Right lobe of liver (tissue), 6 donors: ENCODE data around the gene CCM2. TPM values are rescaled to one million over a fixed set of nuclear protein-coding genes. Genes with fewer than 3 reads are reported as not detected.
A peak's percentile ranks its signal among the peaks of the same experiment; 100 is the strongest.

Experiments used
- ATAC-seq, 4 donors: fragments of 200-7000 bp; cut with Tn5 transposase; one replicate each; pipeline ENCODE4 v1.9.1; 2020; ENCODE audit warnings: mild to moderate bottlenecking in 4 of 4, moderate library complexity in 4 of 4
- DNase-seq, 3 donors: peaks; one replicate each; pipeline ENCODE4 v3.0.0-alpha.2; 2020
- H3K27ac ChIP-seq, 3 donors: fragments of 200-600 bp; one replicate each; pipeline ENCODE4 v1.8.0; 2022
- H3K27me3 ChIP-seq, 2 donors: fragments of 200-600 bp; one replicate each; pipeline ENCODE4 v1.8.0; 2022
- H3K36me3 ChIP-seq, 4 donors: fragments of 200-600 bp; sonication (generic) in 1 of 4; one replicate each; pipeline versions ENCODE4 v1.5.1 to v1.8.0; 2017 to 2022; ENCODE audit warnings: control low read depth in 1 of 4
- H3K4me1 ChIP-seq, 4 donors: fragments of 200-600 bp; sonication (generic) in 1 of 4; one replicate each; pipeline versions ENCODE4 v1.5.1 to v1.8.0; 2017 to 2022; ENCODE audit warnings: control low read depth in 1 of 4
- H3K4me3 ChIP-seq, 3 donors: fragments of 200-600 bp; one replicate each; pipeline ENCODE4 v1.8.0; 2022
- H3K9me3 ChIP-seq, 4 donors: fragments of 200-600 bp; sonication (generic) in 1 of 4; one replicate each; pipeline versions ENCODE4 v1.5.1 to v1.8.0; 2017 to 2022; ENCODE audit warnings: control low read depth in 1 of 4
- POLR2A ChIP-seq: fragments of 450-650 bp; IDR thresholded peaks from one replicate; pipeline ENCODE4 v1.6.1; 2017; ENCODE audit warnings: antibody characterized with exemption, mild to moderate bottlenecking
- WGBS: methylation state at CpG from one replicate; pipeline ENCODE4 v1.1.6; 2018; ENCODE audit warnings: low coverage, low lambda C conversion rate; ENCODE audit not compliant: insufficient coverage; ENCODE audit errors: missing lambda C conversion rate; 5-methylcytosine and 5-hydroxymethylcytosine counted together
- intact Hi-C, 2 donors: fragments of 100-400 bp; cut with DNase I; formaldehyde crosslinking; loops; one replicate each; pipeline versions ENCODE4 v1.11.2 to v1.14.1; 2022
- total RNA-seq, 6 experiments: library from RNA; depleted of rRNA in 2 of 6; stranded (reverse); fragments of >200 nt in 2 of 6; fragmentation: NEBNext Ultra II Directional in 3 of 6; extraction: Animal tissue kit (Norgen Biotek cat#: 25700) in 3 of 6; gene quantifications; one replicate each; pipeline versions ENCODE4 v1.1.0 to v1.2.4, GENCODE V29; 2016 to 2023
- TF ChIP-seq, protein P1 (sequence below), 4 donors: fragments of 200-600 bp in 3 of 4; fragments of 450-650 bp in 1 of 4; IDR thresholded peaks; one replicate each; pipeline versions ENCODE4 v1.5.1 to v1.8.0; 2016 to 2022; ENCODE audit warnings: antibody characterized with exemption in 4 of 4, mild to moderate bottlenecking in 2 of 4
- donor health status: DM: no; HTN: yes; CAD: no.
- donor health status: DM: no; HTN: no; CAD: no.
- donor health status: DM: no; HTN: no; CAD: no.
- donor health status: DM: no; HTN: yes; CAD: no.
- donor health status: DM: no; HTN: yes; CAD: no.

Gene CCM2
- total RNA-seq, 6 experiments from 2014 or later, result 29.4 to 70.7 (median 37.9) TPM

DNA sequence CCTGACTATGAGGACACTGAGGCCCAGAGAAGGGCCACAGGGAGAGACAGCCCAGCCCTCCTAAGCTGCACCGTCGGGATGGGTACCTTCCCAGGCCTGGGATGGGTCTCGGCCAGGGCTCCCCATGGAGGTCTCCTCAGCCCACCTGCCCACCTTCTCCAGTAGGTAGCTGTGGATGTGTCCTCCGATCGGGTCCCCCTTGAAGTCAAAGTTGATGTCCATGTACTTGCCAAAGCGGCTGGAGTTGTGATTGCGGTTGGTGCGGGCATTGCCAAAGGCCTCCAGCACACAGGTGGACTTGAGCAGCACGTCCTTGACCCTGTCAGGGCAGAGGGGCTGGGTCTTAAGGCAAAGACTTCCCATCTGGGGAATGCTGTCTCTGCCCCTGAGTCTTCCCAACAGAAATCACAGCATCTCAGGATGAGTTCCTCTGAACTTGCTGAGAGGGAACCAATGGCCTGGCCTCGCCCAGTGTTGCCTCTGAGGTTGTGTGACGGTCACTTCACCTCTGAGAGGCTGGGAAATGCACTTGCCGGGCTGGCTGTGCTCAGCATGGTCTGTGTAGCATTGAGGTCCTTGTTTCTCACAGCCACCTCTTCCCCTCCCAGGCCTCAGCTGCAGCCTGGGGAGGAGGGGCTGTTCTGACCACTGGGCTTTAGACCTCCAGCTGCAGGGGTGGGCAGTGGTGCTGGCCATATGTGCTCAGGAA, 24.5 kb upstream of the CCM2 start:
- no peak overlapping the region for H3K4me3 ChIP-seq
- DNase-seq, result peak in 1 of 3 donors; percentile 22
- TF ChIP-seq, protein P1, sequence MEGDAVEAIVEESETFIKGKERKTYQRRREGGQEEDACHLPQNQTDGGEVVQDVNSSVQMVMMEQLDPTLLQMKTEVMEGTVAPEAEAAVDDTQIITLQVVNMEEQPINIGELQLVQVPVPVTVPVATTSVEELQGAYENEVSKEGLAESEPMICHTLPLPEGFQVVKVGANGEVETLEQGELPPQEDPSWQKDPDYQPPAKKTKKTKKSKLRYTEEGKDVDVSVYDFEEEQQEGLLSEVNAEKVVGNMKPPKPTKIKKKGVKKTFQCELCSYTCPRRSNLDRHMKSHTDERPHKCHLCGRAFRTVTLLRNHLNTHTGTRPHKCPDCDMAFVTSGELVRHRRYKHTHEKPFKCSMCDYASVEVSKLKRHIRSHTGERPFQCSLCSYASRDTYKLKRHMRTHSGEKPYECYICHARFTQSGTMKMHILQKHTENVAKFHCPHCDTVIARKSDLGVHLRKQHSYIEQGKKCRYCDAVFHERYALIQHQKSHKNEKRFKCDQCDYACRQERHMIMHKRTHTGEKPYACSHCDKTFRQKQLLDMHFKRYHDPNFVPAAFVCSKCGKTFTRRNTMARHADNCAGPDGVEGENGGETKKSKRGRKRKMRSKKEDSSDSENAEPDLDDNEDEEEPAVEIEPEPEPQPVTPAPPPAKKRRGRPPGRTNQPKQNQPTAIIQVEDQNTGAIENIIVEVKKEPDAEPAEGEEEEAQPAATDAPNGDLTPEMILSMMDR (IDR thresholded peaks at IDR 0.05), result no peak
- no peak for TF ChIP-seq POLR2A
- H3K27me3 ChIP-seq, result no peaks in the 10 kb centered on the region
- H3K9me3 ChIP-seq, result no peaks in the 10 kb centered on the region
- no peaks in the 10 kb centered on the region for H3K4me1 ChIP-seq
- no peak for ATAC-seq
- 100% methylated on average over 2 of the region's 12 CpGs for WGBS
- intact Hi-C loops, result loop anchor here (10.0 kb wide), 1 partner anchor 159 kb away; no protein-coding TSS in a partner anchor
- no peaks in the 10 kb centered on the region for H3K36me3 ChIP-seq
- no peak overlapping the region for H3K27ac ChIP-seq

DNA sequence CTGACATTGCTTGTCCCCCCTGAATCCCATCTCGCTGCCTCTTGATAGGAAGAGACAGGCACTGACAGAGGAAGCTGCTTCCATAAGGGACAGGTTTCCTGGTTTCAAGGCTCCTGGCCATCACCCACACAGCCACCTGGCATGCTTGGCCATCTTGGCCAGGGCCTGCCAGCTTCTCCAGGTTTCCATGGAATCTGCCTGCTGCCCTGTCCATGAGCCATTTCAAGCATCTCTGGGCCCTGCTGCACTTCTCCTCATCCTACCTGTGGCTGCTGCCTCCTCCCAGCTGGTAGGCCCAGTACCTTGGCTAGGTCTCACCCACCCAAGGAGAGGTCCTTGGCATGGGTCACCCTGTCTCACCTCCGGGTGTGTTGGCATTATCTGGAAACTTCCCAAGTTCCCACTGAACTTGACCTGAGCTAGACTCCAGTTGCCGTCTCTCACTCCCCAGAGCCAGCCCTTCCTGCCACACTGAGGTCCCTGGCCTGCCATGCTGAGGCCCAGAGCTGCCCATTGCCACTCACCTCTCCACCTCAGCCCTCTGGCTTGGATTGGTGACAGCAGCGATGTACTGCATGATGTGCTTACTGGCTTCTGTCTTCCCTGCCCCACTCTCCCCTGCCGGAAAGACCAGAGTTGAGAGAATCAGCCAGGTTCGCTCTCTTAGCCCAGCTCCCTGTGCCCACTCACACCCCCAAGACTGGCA, 23.8 kb upstream of the CCM2 start:
- intact Hi-C loops, result loop anchor here (10.0 kb wide), 1 partner anchor 159 kb away; no protein-coding TSS in a partner anchor
- DNase-seq, result peak in 1 of 3 donors; percentile 40
- no peak for TF ChIP-seq POLR2A
- TF ChIP-seq, protein P1 (IDR thresholded peaks at IDR 0.05), result no peak

DNA sequence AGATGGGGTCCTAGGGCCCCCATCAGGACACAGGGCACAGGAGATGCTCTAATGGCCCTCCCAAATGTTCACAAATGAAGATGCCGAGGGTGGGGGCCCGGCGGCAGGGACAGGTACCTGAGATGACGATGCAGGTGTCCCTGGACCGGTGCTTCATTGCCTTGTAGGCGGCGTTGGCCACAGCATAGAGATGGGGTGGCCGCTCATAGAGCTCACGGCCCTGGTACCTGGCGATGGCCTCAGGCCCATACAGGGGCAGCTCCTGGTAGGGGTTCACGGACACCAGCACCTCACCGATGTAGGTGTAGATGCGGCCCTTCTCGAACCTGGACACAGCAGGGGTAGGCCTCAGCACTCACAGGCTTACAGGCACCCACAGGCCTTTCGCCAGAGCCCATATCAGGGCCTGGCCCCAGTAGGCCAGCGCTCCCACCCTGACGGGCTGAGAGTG, 23.2 kb upstream of the CCM2 start:
- DNase-seq (peak in 1 of 3 donors; percentile 47), ATAC-seq (no peak)
- Histone ChIP-seq H3K4me1 (no peaks in the 10 kb centered on the region), H3K4me3 (no peak overlapping the region), H3K27me3 (no peaks in the 10 kb centered on the region), H3K9me3 (no peaks in the 10 kb centered on the region), H3K36me3 (no peaks in the 10 kb centered on the region), H3K27ac (no peak overlapping the region)
- intact Hi-C loops, result loop anchor here (10.0 kb wide), 1 partner anchor 158 kb away; no protein-coding TSS in a partner anchor
- no peak for TF ChIP-seq POLR2A
- TF ChIP-seq, protein P1 (IDR thresholded peaks at IDR 0.05), result no peak
- no CpG with 5 or more reads among the region's 17 CpGs for WGBS

More for the DNA sequence above, 23.8 kb upstream of the CCM2 start:
- no peaks in the 10 kb centered on the region for H3K27me3 ChIP-seq
- no peak for ATAC-seq
- no peaks in the 10 kb centered on the region for H3K4me1 ChIP-seq
- no peak overlapping the region for H3K27ac ChIP-seq
- H3K4me3 ChIP-seq, result no peak overlapping the region
- 83% methylated on average over 1 of the region's 6 CpGs for WGBS
- H3K9me3 ChIP-seq, result no peaks in the 10 kb centered on the region
- H3K36me3 ChIP-seq, result no peaks in the 10 kb centered on the region

DNA sequence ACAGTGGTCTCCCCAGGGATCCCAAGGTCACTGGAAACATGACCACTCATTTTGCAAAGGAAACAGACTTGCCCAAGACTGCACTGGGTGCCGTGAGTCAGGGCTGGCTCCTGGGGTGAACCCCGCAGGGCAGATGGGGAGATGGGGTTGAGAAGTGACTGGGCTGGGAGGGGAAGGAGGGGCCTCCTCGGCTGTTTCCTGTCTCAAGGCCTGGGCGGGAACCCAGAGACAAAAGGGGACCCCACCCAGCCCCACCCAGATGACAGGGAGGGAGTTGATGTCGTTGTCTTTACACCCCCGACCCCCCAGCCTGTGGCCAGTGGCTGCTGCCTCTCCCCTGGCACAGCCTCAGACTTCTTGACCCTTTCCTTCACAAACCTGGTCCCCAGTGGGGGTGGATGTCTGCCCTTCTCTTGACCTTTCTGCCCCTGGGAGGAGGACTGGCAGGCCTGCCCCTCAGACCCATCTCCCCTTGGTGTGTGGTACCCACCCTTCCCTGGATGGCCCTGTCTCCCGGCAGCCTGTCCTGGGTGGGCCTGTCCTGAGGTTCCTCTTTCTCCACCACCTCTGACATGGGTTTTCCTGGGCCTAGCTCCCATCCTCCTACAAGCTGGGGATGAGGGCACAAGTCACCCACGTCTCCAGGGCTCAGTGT, 22.6 kb upstream of the CCM2 start:
- intact Hi-C loops, result loop anchor here (10.0 kb wide), 1 partner anchor 157 kb away; no protein-coding TSS in a partner anchor
- H3K27ac ChIP-seq, result no peak overlapping the region
- no peaks in the 10 kb centered on the region for H3K4me1 ChIP-seq
- H3K36me3 ChIP-seq, result peaks cover 0 to under 1% (median 0%) of the 10 kb centered on the region in 4 donors
- peak in 1 of 4 donors; percentile 6 for ATAC-seq
- no peak for DNase-seq
- TF ChIP-seq POLR2A, result no peak
- TF ChIP-seq, protein P1 (IDR thresholded peaks at IDR 0.05), result no peak
- H3K27me3 ChIP-seq, result no peaks in the 10 kb centered on the region
- WGBS, result 64% methylated on average over 2 of the region's 8 CpGs
- peak overlapping the region in 1 of 3 donors; percentile 23 for H3K4me3 ChIP-seq
- no peaks in the 10 kb centered on the region for H3K9me3 ChIP-seq
